ENCODE measurements around the gene SNX14. TPM values are rescaled to one million over a fixed set of nuclear protein-coding genes. Genes with fewer than 3 reads are reported as not detected.

The SNX14 gene
- total and polyA plus RNA-seq, 11 donors, result 23.3 to 41.8 (median 31.8) TPM

GRCh38 chr6:85561750-85562357, 31.8 kb downstream of the SNX14 start:
- H3K9me3 ChIP-seq, result no peaks in the 10 kb centered on the region
- no peaks in the 10 kb centered on the region for H3K27me3 ChIP-seq
- H3K4me3 ChIP-seq, result no peak overlapping the region
- WGBS, 4 donors, result 94 to 98% (median 96%) methylated on average over 3 of the region's 3 CpGs
- TF ChIP-seq CTCF (IDR thresholded peaks at IDR 0.05) (no peak), POLR2A (IDR thresholded peaks at IDR 0.05) (no peak)
- intact Hi-C loops (cut with DNase I), result no loop called here
- DNase-seq (no peak), ATAC-seq (no peak)
- peaks cover 0 to 75% (median 67%) of the 10 kb centered on the region in 9 donors for H3K36me3 ChIP-seq
- no peak overlapping the region for H3K27ac ChIP-seq
- no peaks in the 10 kb centered on the region for H3K4me1 ChIP-seq

GRCh38 chr6:85556992-85557668, 36.5 kb downstream of the SNX14 start:
- peaks cover 0 to 92% (median 71%) of the 10 kb centered on the region in 9 donors for H3K36me3 ChIP-seq
- intact Hi-C loops (cut with DNase I), result no loop called here
- no peak for DNase-seq

GRCh38 chr6:85552652-85553051, 41.0 kb downstream of the SNX14 start:
- DNase-seq, result no peak
- intact Hi-C loops (cut with DNase I), result no loop called here
- no peak for ATAC-seq
- Histone ChIP-seq H3K4me1 (no peaks in the 10 kb centered on the region), H3K27me3 (no peaks in the 10 kb centered on the region), H3K36me3 (peaks cover 0 to 85% (median 59%) of the 10 kb centered on the region in 9 donors), H3K4me3 (no peak overlapping the region), H3K27ac (no peak overlapping the region), H3K9me3 (no peaks in the 10 kb centered on the region)
- TF ChIP-seq CTCF (IDR thresholded peaks at IDR 0.05), result no peak
- TF ChIP-seq POLR2A (IDR thresholded peaks at IDR 0.05), result no peak
- WGBS, 4 donors, result 94 to 99% (median 97%) methylated on average over 3 of the region's 3 CpGs

More at GRCh38 chr6:85556992-85557668, 36.5 kb downstream of the SNX14 start:
- Histone ChIP-seq H3K4me1 (no peaks in the 10 kb centered on the region), H3K9me3 (no peaks in the 10 kb centered on the region), H3K4me3 (no peak overlapping the region), H3K27ac (no peak overlapping the region), H3K27me3 (no peaks in the 10 kb centered on the region)
- no peak for ATAC-seq
- 94 to 96% (median 94%) methylated on average over 3 of the region's 3 CpGs for WGBS, 4 donors
- no peak for TF ChIP-seq CTCF (IDR thresholded peaks at IDR 0.05)
- TF ChIP-seq POLR2A (IDR thresholded peaks at IDR 0.05), result no peak

GRCh38 chr6:85551264-85551663, 42.4 kb downstream of the SNX14 start:
- TF ChIP-seq POLR2A (IDR thresholded peaks at IDR 0.05) (no peak), CTCF (IDR thresholded peaks at IDR 0.05) (no peak)
- Histone ChIP-seq H3K4me3 (no peak overlapping the region), H3K9me3 (no peaks in the 10 kb centered on the region), H3K36me3 (peaks cover 0 to 85% (median 62%) of the 10 kb centered on the region in 9 donors), H3K4me1 (no peaks in the 10 kb centered on the region), H3K27ac (no peak overlapping the region), H3K27me3 (no peaks in the 10 kb centered on the region)
- DNase-seq, result no peak
- intact Hi-C loops (cut with DNase I), result no loop called here
- no peak for ATAC-seq
- 62 to 82% (median 70%) methylated on average over 1 of the region's 1 CpG for WGBS, 4 donors

All from heart left ventricle (tissue), 16 donors.